Ovary (tissue), 9 donors: ENCODE measurements around the gene MRPL55. TPM values are rescaled to one million over a fixed set of nuclear protein-coding genes. Genes with fewer than 3 reads are reported as not detected.
A peak's percentile ranks its signal among the peaks of the same experiment; 100 is the strongest.

ENCODE experiments used
- DNase-seq, 5 donors: peaks; one replicate each; pipeline ENCODE4 v3.0.0-alpha.2; 2019 to 2020
- H3K27ac ChIP-seq, 2 donors: fragments of 200-600 bp; one replicate each; pipeline versions ENCODE4 v1.5.1 to v1.8.0; 2019 to 2022
- H3K27me3 ChIP-seq: fragments of 200-600 bp; one replicate; pipeline ENCODE4 v1.8.0; 2022
- H3K36me3 ChIP-seq: fragments of 200-600 bp; sonication (generic); one replicate; pipeline ENCODE4 v1.5.1; 2019
- H3K4me1 ChIP-seq: one replicate; pipeline ENCODE4 v1.8.1; 2013; ENCODE audit warnings: mild to moderate bottlenecking, moderate library complexity; ENCODE audit not compliant: insufficient read depth
- H3K4me3 ChIP-seq: fragments of 200-600 bp; sonication (generic); one replicate; pipeline ENCODE4 v1.5.1; 2017
- H3K9me3 ChIP-seq, 2 donors: fragments of 200-600 bp in 1 of 2; sonication (generic) in 1 of 2; one replicate each; pipeline versions ENCODE4 v1.5.1 to v1.8.1; 2013 to 2019; ENCODE audit warnings: mild to moderate bottlenecking in 1 of 2, moderate library complexity in 1 of 2
- CTCF ChIP-seq, 3 donors: fragments of 450-650 bp in 2 of 3; fragments of 200-600 bp in 1 of 3; IDR thresholded peaks; one replicate each; pipeline versions ENCODE4 v1.5.1 to v1.8.0; 2016 to 2022; ENCODE audit warnings: antibody characterized with exemption in 3 of 3, mild to moderate bottlenecking in 1 of 3
- EP300 ChIP-seq: sonication (generic); formaldehyde crosslinking; IDR thresholded peaks from one replicate; pipeline ENCODE4 v1.6.1; 2017; ENCODE audit warnings: antibody characterized with exemption
- POLR2A ChIP-seq: fragments of 450-650 bp; IDR thresholded peaks from one replicate; pipeline ENCODE4 v1.6.1; 2017; ENCODE audit warnings: antibody characterized with exemption, mild to moderate bottlenecking, moderate library complexity
- WGBS, 3 donors: extraction: QIAGEN DNeasy Blood & Tissue Kit in 1 of 3; methylation state at CpG; one replicate each; pipeline versions ENCODE4 v1.1.5 to v1.1.7; 2013 to 2017; 5-methylcytosine and 5-hydroxymethylcytosine counted together
- intact Hi-C, 4 donors: fragments of 100-400 bp; cut with DNase I; formaldehyde crosslinking; loops; one replicate each; pipeline versions ENCODE4 v1.11.0 to v1.15.1; 2022 to 2023
- polyA plus RNA-seq, 2 donors: library from polyadenylated mRNA; stranded (reverse); fragments of 200-250 nt in 1 of 2; fragments of 350-450 nt in 1 of 2; fragmentation: Illumina TruSeq in 1 of 2; extraction: RNeasy Lipid Tissue Mini Kit (QIAGEN cat#74804) in 1 of 2; gene quantifications; one replicate each; pipeline ENCODE4 v1.2.3, GENCODE V29; 2013 to 2014
- total RNA-seq, 7 donors: library from RNA; depleted of rRNA in 2 of 7; stranded (reverse); fragments of >200 nt in 2 of 7; fragmentation: NEBNext Ultra II Directional in 3 of 7; extraction: Animal tissue kit (Norgen Biotek cat#: 25700) in 3 of 7; gene quantifications; one replicate each; pipeline versions ENCODE4 v1.1.0 to v1.2.4, GENCODE V29; 2016 to 2023
- donor health status: DM: no; HTN: no; CAD: no; lungs with moderate emphysema.
- donor health status: DM: no; HTN: no; CAD: no.
- donor health status: Bipolar disorder and iron deficiency.
- donor health status: DM: yes; HTN: yes; CAD: no.
- donor health status: DM: no; HTN: no; CAD: no.
- donor health status: DM: yes; HTN: yes; CAD: no.

Gene MRPL55
- total and polyA plus RNA-seq, 9 donors: 14.6 to 98.5 (median 43.3) TPM

DNA sequence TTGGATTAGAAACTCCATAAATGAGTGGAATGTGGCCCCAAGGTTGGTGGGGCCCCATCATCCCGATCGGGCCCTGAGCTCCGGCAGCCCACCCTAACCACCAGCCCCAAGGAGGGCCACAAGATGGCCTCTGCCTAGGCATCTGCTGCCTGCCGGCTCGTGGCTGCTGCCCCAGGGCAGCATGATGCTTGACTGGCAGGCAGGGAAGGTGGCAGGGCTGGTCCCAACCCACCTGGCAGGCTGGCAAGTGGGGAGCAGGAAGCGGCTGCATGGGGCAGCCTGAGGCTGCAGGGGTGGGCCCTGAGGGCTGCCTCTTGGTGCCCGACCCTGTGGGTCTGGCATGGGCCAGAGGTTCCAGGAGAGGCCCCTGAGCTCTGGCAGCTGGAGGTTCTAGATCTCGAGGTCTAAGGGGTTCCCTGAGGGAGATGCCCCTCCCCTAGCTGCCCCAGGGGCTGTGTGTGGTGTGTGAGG lies 39.9 kb upstream of the MRPL55 start:
- no peaks in the 10 kb centered on the region for H3K36me3 ChIP-seq
- H3K4me1 ChIP-seq: peaks cover 25% of the 10 kb centered on the region
- H3K27me3 ChIP-seq: no peaks in the 10 kb centered on the region
- peak overlapping the region; percentile 97 to 99 for H3K27ac ChIP-seq
- no peaks in the 10 kb centered on the region for H3K9me3 ChIP-seq
- no peak for TF ChIP-seq EP300
- no peak for TF ChIP-seq POLR2A
- TF ChIP-seq CTCF (IDR thresholded peaks at IDR 0.05): no peak
- H3K4me3 ChIP-seq: no peak overlapping the region
- WGBS, 3 donors: 45 to 62% (median 48%) methylated on average over 8 of the region's 8 CpGs
- peak in 2 of 5 donors; percentile 31 to 54 for DNase-seq
- intact Hi-C loops: no loop called here

GRCh38 chr1:228148196-228148861 lies 39.2 kb upstream of the MRPL55 start:
- no peak for TF ChIP-seq EP300
- TF ChIP-seq CTCF (IDR thresholded peaks at IDR 0.05): no peak
- TF ChIP-seq POLR2A: no peak
- 51 to 53% (median 51%) methylated on average over 18 of the region's 18 CpGs for WGBS, 3 donors
- intact Hi-C loops: no loop called here
- Histone ChIP-seq H3K27ac (peak overlapping the region; percentile 97 to 99), H3K36me3 (no peaks in the 10 kb centered on the region), H3K4me3 (no peak overlapping the region), H3K9me3 (no peaks in the 10 kb centered on the region), H3K27me3 (no peaks in the 10 kb centered on the region), H3K4me1 (peaks cover 25% of the 10 kb centered on the region)
- DNase-seq: peak; percentile 41 to 59 (median 47)

DNA sequence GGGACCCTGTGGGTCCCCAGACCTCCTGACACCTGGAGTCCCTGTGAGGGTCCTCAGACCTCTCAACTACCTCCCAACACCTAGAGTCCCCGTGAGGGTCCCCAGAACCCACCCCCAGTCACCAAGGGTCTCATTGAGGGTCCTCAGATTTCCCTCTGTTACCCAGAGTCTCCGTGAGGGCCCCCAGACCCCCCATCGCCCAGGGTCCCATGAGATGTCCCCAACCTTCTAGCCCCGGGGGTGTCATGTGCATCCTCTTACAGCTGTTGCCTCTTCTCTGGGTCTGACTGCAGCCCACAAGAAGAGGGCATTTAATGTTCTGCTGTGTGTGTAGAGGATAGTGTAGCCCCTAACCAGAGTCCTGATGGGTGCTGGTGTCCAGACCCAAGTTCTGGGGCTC lies 38.7 kb upstream of the MRPL55 start:
- H3K36me3 ChIP-seq: no peaks in the 10 kb centered on the region
- 85 to 87% (median 85%) methylated on average over 4 of the region's 4 CpGs for WGBS, 3 donors
- peaks cover 25% of the 10 kb centered on the region for H3K4me1 ChIP-seq
- no peaks in the 10 kb centered on the region for H3K9me3 ChIP-seq
- intact Hi-C loops: no loop called here
- H3K27me3 ChIP-seq: no peaks in the 10 kb centered on the region
- peak in 1 of 5 donors; percentile 29 for DNase-seq
- no peak overlapping the region for H3K4me3 ChIP-seq
- TF ChIP-seq CTCF (IDR thresholded peaks at IDR 0.05) (no peak), EP300 (no peak), POLR2A (no peak)
- H3K27ac ChIP-seq: peak overlapping the region in 1 of 2 donors; percentile 99

DNA sequence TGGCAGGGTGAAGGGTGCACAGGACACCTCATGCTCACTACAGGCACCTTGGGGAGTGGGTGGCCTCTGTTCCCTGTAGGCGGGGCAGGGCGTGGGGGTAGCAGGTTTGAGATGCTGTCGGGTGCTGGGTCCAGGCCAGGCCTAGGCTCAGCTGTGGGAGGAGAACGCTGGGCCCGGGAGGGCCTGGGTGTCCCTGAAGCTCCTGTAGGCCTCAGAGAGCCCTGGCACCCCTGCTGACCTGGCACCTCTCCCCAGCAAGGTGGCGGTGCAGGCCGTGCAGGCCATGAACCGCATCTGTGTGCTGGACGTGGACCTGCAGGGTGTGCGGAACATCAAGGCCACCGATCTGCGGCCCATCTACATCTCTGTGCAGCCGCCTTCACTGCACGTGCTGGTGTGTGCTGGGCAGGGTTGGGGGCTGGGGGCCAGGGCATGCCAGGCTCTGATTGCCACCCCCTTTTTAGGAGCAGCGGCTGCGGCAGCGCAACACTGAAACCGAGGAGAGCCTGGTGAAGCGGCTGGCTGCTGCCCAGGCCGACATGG lies 38.1 kb upstream of the MRPL55 start:
- H3K4me3 ChIP-seq: no peak overlapping the region
- DNase-seq: peak in 3 of 5 donors; percentile 38 to 40 (median 39)
- H3K9me3 ChIP-seq: no peaks in the 10 kb centered on the region
- no peaks in the 10 kb centered on the region for H3K36me3 ChIP-seq
- WGBS, 3 donors: 87 to 92% (median 88%) methylated on average over 16 to 20 of the region's 20 CpGs
- TF ChIP-seq CTCF (IDR thresholded peaks at IDR 0.05) (no peak), POLR2A (no peak), EP300 (no peak)
- intact Hi-C loops: no loop called here
- no peak overlapping the region for H3K27ac ChIP-seq
- no peaks in the 10 kb centered on the region for H3K27me3 ChIP-seq
- peaks cover 29% of the 10 kb centered on the region for H3K4me1 ChIP-seq
